SU-DHL-6 (cell line): ENCODE data around the gene EPHB1.

Experiments used
- H2AFZ ChIP-seq: fragments of 200-600 bp; sonication (generic); 2 replicates; pipeline ENCODE4 v1.6.1; 2014; ENCODE audit warnings: low read depth, mild to moderate bottlenecking, moderate library complexity, mixed read lengths, antibody characterized with exemption, low read length; ENCODE audit not compliant: severe bottlenecking
- H3F3A ChIP-seq: fragments of 200-600 bp; shearing (Covaris generic); 2 replicates; pipeline ENCODE4 v1.6.0; 2016; ENCODE audit warnings: antibody characterized with exemption, mild to moderate bottlenecking; ENCODE audit not compliant: insufficient read depth
- H3K27ac ChIP-seq: fragments of 200-600 bp; sonication (generic); 2 replicates; pipeline ENCODE4 v1.5.1; 2016; ENCODE audit warnings: low read depth, mild to moderate bottlenecking, low read length, moderate library complexity, mixed read lengths
- H3K27me3 ChIP-seq: fragments of 200-600 bp; sonication (generic), shearing (Covaris generic); 2 replicates; pipeline ENCODE4 v1.6.0; 2014; ENCODE audit warnings: mild to moderate bottlenecking, low read length
- H3K36me3 ChIP-seq: fragments of 200-600 bp; sonication (generic); 2 replicates; pipeline ENCODE4 v1.6.1; 2014; ENCODE audit warnings: mild to moderate bottlenecking, low read length, mixed read lengths
- H3K4me2 ChIP-seq: fragments of 300-600, 200-600 bp; shearing (Covaris generic), sonication (generic); 2 replicates; pipeline ENCODE4 v1.6.0; 2014; ENCODE audit warnings: low read length, low read depth, mild to moderate bottlenecking; ENCODE audit not compliant: poor library complexity, severe bottlenecking
- H3K4me3 ChIP-seq: fragments of 200-600 bp; sonication (generic); 2 replicates; pipeline ENCODE4 v1.5.1; 2014; ENCODE audit warnings: antibody characterized with exemption, low read length, mild to moderate bottlenecking, mixed read lengths; ENCODE audit not compliant: insufficient read depth, poor library complexity, severe bottlenecking
- H3K79me2 ChIP-seq: fragments of 200-600 bp; sonication (generic); 2 replicates; pipeline ENCODE4 v1.6.1; 2014; ENCODE audit warnings: mild to moderate bottlenecking, low read length, moderate library complexity; ENCODE audit not compliant: insufficient read depth
- H3K9ac ChIP-seq: fragments of 200-600 bp; sonication (generic); 2 replicates; pipeline ENCODE4 v1.7.0; 2014; ENCODE audit warnings: mild to moderate bottlenecking, low read length
- H3K9me2 ChIP-seq: fragments of 200-600 bp; sonication (generic); replicated peaks from 2 replicates; pipeline ENCODE4 v1.6.1; 2014; ENCODE audit warnings: low read length; ENCODE audit not compliant: insufficient read depth
- H3K9me3 ChIP-seq: fragments of 200-600 bp; sonication (generic); 2 replicates; pipeline ENCODE4 v1.6.1; 2014; ENCODE audit warnings: low read length, mixed read lengths; ENCODE audit not compliant: insufficient read depth
- H4K20me1 ChIP-seq: fragments of 200-600 bp; sonication (generic); 2 replicates; pipeline ENCODE4 v1.6.1; 2014; ENCODE audit warnings: low read depth, mild to moderate bottlenecking, antibody characterized with exemption, low read length, moderate library complexity, mixed read lengths
- CTCF ChIP-seq: fragments of 200-600 bp; sonication (generic); IDR thresholded peaks from one replicate; pipeline ENCODE4 v1.5.1; 2017; ENCODE audit warnings: antibody characterized with exemption, mild to moderate bottlenecking, low read length, moderate library complexity; ENCODE audit not compliant: insufficient read depth, poor library complexity, severe bottlenecking
- EZH2phosphoT487 ChIP-seq: fragments of 200-600 bp; sonication (generic), shearing (Covaris generic); conservative IDR thresholded peaks from 2 replicates; pipeline ENCODE4 v1.6.1; 2018; ENCODE audit warnings: mild to moderate bottlenecking, antibody characterized with exemption, low read length, moderate library complexity, mixed read lengths

EPHB1 gene

GRCh38 chr3:134898181-134898754, 103.2 kb downstream of the EPHB1 start:
- no peak for TF ChIP-seq EZH2phosphoT487
- TF ChIP-seq CTCF = no peak
- Histone ChIP-seq H3K27ac (no peak overlapping the region), H3K36me3 (no peaks in the 10 kb centered on the region), H3K79me2 (no peaks in the 10 kb centered on the region), H3K9ac (no peak overlapping the region), H3K4me3 (no peak overlapping the region), H3K4me2 (no peak overlapping the region), H3F3A (no peaks in the 10 kb centered on the region), H3K9me3 (no peaks in the 10 kb centered on the region), H2AFZ (no peak overlapping the region), H4K20me1 (no peaks in the 10 kb centered on the region), H3K27me3 (no peaks in the 10 kb centered on the region), H3K9me2 (no peaks in the 10 kb centered on the region)

- H3F3A ChIP-seq = no peaks in the 10 kb centered on the region
- no peak overlapping the region for H3K4me2 ChIP-seq
- H3K27me3 ChIP-seq = no peaks in the 10 kb centered on the region
- H4K20me1 ChIP-seq = no peaks in the 10 kb centered on the region
- H3K36me3 ChIP-seq = no peaks in the 10 kb centered on the region
- H3K4me3 ChIP-seq = no peak overlapping the region
- no peaks in the 10 kb centered on the region for H3K9me2 ChIP-seq
- H3K27ac ChIP-seq = no peak overlapping the region
- no peaks in the 10 kb centered on the region for H3K79me2 ChIP-seq
- no peak overlapping the region for H2AFZ ChIP-seq
- TF ChIP-seq CTCF (no peak), EZH2phosphoT487 (no peak)
- no peak overlapping the region for H3K9ac ChIP-seq
- H3K9me3 ChIP-seq = no peaks in the 10 kb centered on the region
Measured at GRCh38 chr3:134899786-134900185, 104.7 kb downstream of the EPHB1 start.

- H3F3A ChIP-seq = no peaks in the 10 kb centered on the region
Measured at GRCh38 chr3:134900482-134900881, 105.4 kb downstream of the EPHB1 start.

More at GRCh38 chr3:134900482-134900881, 105.4 kb downstream of the EPHB1 start:
- Histone ChIP-seq H3K9ac (no peak overlapping the region), H3K4me3 (no peak overlapping the region), H3K27me3 (no peaks in the 10 kb centered on the region), H3K79me2 (no peaks in the 10 kb centered on the region), H4K20me1 (no peaks in the 10 kb centered on the region), H3K27ac (no peak overlapping the region), H3K4me2 (no peak overlapping the region), H2AFZ (no peak overlapping the region), H3K36me3 (no peaks in the 10 kb centered on the region), H3K9me2 (no peaks in the 10 kb centered on the region), H3K9me3 (no peaks in the 10 kb centered on the region)
- TF ChIP-seq CTCF = no peak
- no peak for TF ChIP-seq EZH2phosphoT487
